Naive B cell (primary cell): Measurements from ENCODE around the gene SMYD3. TPM values are rescaled to one million over a fixed set of nuclear protein-coding genes. Genes with fewer than 3 reads are reported as not detected.

ENCODE experiments used
- ATAC-seq, 2 donors: fragments of 150-1000 bp; cut with Tn5 transposase; 2 replicates each; pipeline ENCODE4 v1.10.0; 2021; ENCODE audit warnings: low read depth in 2 of 2, mild to moderate bottlenecking in 2 of 2, moderate library complexity in 2 of 2
- DNase-seq: peaks from one replicate; pipeline ENCODE4 v3.0.0; 2022
- H3K27ac Mint-ChIP-seq, 6 donors: one replicate each; pipeline ENCODE4 v1.8.0; 2020 to 2022; ENCODE audit warnings: mild to moderate bottlenecking in 6 of 6, mixed read lengths in 6 of 6, moderate library complexity in 5 of 6, inconsistent platforms in 2 of 6
- H3K27me3 Mint-ChIP-seq, 3 donors: one replicate each; pipeline ENCODE4 v1.8.0; 2021 to 2022; ENCODE audit warnings: mixed read lengths in 3 of 3, mild to moderate bottlenecking in 1 of 3
- H3K36me3 Mint-ChIP-seq, 2 donors: one replicate each; pipeline ENCODE4 v1.8.0; 2020 to 2022; ENCODE audit warnings: mixed read lengths in 2 of 2, inconsistent platforms in 1 of 2, mild to moderate bottlenecking in 1 of 2
- H3K4me1 Mint-ChIP-seq, 3 donors: one replicate each; pipeline ENCODE4 v1.8.0; 2020 to 2022; ENCODE audit warnings: mixed read lengths in 3 of 3, inconsistent platforms in 1 of 3, mild to moderate bottlenecking in 1 of 3, moderate library complexity in 1 of 3
- H3K4me3 Mint-ChIP-seq, 8 donors: one replicate each; pipeline ENCODE4 v1.8.0; 2020 to 2022; ENCODE audit warnings: mild to moderate bottlenecking in 8 of 8, mixed read lengths in 8 of 8, moderate library complexity in 8 of 8, inconsistent platforms in 2 of 8
- H3K9me3 Mint-ChIP-seq, 7 donors: one replicate each; pipeline ENCODE4 v1.8.0; 2020 to 2022; ENCODE audit warnings: mixed read lengths in 7 of 7, mild to moderate bottlenecking in 5 of 7, inconsistent platforms in 2 of 7, moderate library complexity in 1 of 7
- polyA plus RNA-seq, 6 donors: library from polyadenylated mRNA; unstranded; fragments of 300-500 nt; fragmentation: Illumina TruSeq; gene quantifications; one replicate each; pipeline ENCODE4 v1.2.3, GENCODE V29; 2021; ENCODE audit warnings: low read depth in 6 of 6

SMYD3 gene
- polyA plus RNA-seq, 6 donors from 2014 or later, result 15.8 to 27.3 (median 19.5) TPM

DNA sequence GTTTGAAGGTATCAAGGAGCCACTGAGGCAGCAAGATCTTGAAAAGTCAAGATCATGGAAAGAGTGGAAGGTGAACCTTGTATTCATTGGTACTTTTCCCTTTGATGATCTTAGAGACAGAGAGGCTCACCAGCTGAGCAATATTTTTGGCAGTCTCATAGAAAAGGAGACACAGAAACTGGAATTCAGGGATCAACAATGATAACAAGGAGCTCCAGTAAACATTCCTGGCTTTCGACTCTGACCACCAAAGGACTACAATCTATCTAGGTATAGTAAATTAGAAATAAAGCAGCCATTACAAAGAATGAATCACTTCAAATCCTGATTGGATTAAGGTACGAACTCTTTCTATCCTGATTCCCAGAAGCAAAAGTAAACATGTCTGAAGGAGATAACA, 736.9 kb downstream of the SMYD3 start:
- no peaks in the 10 kb centered on the region for H3K9me3 Mint-ChIP-seq
- peak overlapping the region in 1 of 6 donors; percentile 21 for H3K27ac Mint-ChIP-seq
- peaks cover 0 to 19% of the 10 kb centered on the region in 2 donors for H3K36me3 Mint-ChIP-seq
- H3K27me3 Mint-ChIP-seq, result no peaks in the 10 kb centered on the region
- no peak for ATAC-seq
- no peak overlapping the region for H3K4me3 Mint-ChIP-seq
- no peak for DNase-seq
- H3K4me1 Mint-ChIP-seq, result no peaks in the 10 kb centered on the region

DNA sequence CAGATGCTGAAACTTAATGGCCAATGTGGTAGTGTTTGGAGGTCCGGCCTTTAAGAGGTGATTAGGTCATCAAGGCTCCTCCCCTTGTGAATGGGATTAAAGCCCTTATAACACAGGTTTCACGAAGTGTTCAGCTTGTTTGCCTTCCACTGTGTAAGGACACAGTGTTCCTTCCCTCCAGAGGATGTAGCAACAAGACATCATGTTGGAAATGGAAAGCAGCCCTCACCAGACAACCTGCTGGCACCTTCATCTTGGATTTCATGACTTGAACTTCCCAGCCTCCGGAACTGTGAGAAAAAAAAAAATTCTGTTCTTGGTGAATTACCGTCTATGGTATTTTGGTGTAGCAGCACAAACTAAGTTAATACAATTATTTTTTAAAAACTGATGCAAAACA, 738.5 kb downstream of the SMYD3 start:
- Mint-ChIP-seq H3K27me3 (no peaks in the 10 kb centered on the region), H3K27ac (peak overlapping the region in 1 of 6 donors; percentile 33), H3K36me3 (peaks cover 2 to 19% of the 10 kb centered on the region in 2 donors), H3K4me3 (no peak overlapping the region), H3K9me3 (no peaks in the 10 kb centered on the region), H3K4me1 (no peaks in the 10 kb centered on the region)
- DNase-seq (no peak), ATAC-seq (no peak)

DNA sequence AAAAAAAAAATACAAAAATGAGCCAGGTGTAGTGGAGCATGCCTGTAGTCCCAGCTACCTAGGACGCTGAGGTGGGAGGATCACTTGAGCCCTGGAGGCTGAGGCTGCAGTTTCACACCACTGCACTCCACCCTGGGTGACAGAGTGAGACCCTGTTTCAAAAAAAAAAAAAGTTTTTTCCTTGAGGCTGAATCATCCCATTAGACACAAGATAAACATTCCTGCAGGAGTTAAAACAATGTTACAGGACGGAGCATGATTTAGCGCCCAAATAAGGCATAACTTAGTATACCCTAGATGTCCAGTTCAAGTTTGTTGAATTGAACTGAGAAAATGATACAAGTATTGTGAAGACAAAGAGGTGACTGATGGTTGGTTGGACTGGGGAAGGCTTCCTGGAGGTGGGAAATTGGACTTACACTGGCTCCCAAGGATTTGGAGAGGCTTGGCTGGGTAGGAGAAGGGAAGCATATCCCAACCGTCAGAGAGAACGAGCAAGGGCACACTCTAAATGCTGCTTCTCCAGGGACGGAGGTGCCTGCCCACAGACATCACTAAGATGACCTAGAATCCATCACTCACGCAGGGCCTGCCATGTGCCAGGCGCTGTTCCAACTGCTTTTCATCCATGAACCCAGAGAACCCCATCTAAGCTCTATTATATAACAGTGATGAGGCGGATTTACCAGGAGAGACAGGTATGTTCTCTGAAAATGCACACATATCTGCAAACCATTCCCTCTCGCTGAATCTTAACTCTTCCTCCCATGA, 741.7 kb downstream of the SMYD3 start:
- DNase-seq, result no peak
- H3K4me3 Mint-ChIP-seq, result peak overlapping the region in 1 of 8 donors; percentile 68
- peaks cover 19 to 20% of the 10 kb centered on the region in 2 donors for H3K36me3 Mint-ChIP-seq

DNA sequence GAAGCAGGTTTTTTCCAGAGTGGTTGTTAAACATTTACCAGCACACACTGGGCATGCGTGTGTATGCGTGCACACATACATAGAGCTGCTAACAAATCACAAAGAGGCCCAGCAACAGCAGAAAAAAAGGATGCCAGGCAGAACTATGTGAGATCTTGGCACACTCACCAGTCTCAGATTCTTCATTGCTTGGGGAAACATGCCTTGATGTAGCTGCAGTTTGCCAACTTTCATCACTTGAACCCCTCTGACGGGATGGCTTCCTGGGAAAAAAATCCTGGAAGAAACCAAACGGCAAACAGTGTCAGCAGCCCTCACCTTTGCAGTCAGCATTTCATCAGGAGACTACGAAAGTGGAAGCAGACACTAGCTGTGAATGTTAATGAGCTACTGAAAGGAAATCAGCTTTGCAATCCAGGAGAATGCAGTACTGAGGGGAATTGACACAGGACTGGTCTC, 743.2 kb downstream of the SMYD3 start:
- H3K4me1 Mint-ChIP-seq, result no peaks in the 10 kb centered on the region
- no peak overlapping the region for H3K27ac Mint-ChIP-seq
- H3K4me3 Mint-ChIP-seq, result no peak overlapping the region
- no peak for ATAC-seq
- peaks cover 24 to 29% of the 10 kb centered on the region in 2 donors for H3K36me3 Mint-ChIP-seq
- no peak for DNase-seq
- peaks cover 0 to 4% (median 0%) of the 10 kb centered on the region in 7 donors for H3K9me3 Mint-ChIP-seq
- no peaks in the 10 kb centered on the region for H3K27me3 Mint-ChIP-seq

More for the DNA sequence above, 741.7 kb downstream of the SMYD3 start:
- Mint-ChIP-seq H3K27me3 (no peaks in the 10 kb centered on the region), H3K27ac (peak overlapping the region in 1 of 6 donors; percentile 40), H3K9me3 (no peaks in the 10 kb centered on the region), H3K4me1 (no peaks in the 10 kb centered on the region)
- ATAC-seq, result no peak

DNA sequence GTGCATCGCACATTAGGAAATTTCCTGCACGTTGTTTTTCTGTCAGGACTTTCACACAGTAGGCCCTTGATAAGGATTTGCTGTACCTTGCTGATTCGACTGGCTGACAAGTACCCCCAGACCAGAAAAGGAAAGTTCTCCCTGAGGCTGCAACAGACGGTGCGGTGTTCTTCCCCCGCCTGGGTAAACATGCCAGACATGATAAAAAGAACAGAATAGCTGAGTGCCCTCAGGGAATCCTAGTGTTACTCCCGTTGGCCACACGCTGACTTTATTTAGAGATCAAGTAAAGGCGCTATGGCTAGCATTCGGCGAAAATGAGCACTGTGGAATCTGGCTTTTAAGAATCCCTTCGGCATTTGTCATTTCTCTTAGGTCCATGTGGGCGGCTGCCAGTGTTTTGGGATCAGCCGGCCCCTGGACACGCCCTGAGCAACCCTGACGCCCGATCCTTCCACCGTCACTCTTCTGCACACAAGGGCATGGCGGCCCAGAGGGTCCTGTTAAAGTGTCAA, 744.6 kb downstream of the SMYD3 start:
- H3K27me3 Mint-ChIP-seq, result no peaks in the 10 kb centered on the region
- peaks cover 0 to 18% (median 5%) of the 10 kb centered on the region in 7 donors for H3K9me3 Mint-ChIP-seq
- H3K27ac Mint-ChIP-seq, result no peak overlapping the region
- no peak for ATAC-seq
- H3K4me1 Mint-ChIP-seq, result no peaks in the 10 kb centered on the region
- H3K36me3 Mint-ChIP-seq, result peaks cover 30 to 37% of the 10 kb centered on the region in 2 donors
- DNase-seq, result no peak
- H3K4me3 Mint-ChIP-seq, result no peak overlapping the region

DNA sequence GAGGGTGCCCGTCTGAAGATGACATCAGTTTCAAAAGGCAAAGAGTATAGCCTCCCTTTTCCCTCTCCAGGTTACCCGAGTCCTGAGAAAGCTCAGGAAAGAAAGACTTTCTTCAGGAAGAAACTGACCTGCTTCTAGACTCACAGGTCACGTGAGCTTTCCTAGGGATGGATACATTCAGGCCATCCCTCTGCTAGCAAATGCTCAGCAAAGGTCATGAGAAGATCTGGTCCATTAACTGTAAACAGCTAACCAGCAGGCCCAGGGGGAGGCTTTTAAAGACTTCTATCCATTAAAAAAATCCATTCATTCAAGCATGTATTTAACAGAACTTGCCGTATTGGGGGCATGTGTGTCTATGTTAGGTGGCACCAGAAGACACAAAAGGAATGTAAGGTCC, 746.8 kb downstream of the SMYD3 start:
- Mint-ChIP-seq H3K4me1 (no peaks in the 10 kb centered on the region), H3K27me3 (no peaks in the 10 kb centered on the region), H3K4me3 (no peak overlapping the region), H3K27ac (no peak overlapping the region), H3K9me3 (peaks cover 6 to 40% (median 21%) of the 10 kb centered on the region in 7 donors), H3K36me3 (peaks cover 24 to 54% of the 10 kb centered on the region in 2 donors)
- DNase-seq, result no peak
- ATAC-seq, result no peak

DNA sequence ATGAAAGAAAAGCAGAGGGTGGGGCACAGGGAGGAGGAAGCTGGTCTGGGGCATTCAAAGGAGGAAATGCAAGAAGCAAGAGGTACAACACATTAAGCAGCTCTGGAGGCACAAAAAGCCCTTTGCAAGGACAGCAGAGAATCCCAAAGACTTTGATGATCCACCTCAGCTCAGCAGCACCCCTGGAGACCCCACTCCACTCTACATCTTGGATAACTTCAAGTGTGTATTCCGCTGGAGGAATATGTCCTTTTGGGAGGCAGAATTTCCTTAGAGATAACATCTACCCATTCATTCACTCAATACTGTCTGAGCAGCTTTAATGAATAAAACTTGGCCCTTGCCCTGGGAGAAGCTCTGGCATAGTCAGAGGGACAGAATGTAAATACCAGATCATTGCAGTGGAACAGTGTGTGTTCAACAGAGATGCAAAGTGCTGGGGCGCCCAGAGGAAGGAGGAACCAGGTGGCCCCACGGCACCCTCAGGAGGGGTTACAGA, 752.6 kb downstream of the SMYD3 start:
- ATAC-seq (no peak), DNase-seq (no peak)
- Mint-ChIP-seq H3K4me3 (peak overlapping the region in 2 of 8 donors; percentile 26 to 35), H3K9me3 (peaks cover 8 to 52% (median 24%) of the 10 kb centered on the region in 7 donors), H3K27ac (peak overlapping the region in 1 of 6 donors; percentile 52), H3K36me3 (peaks cover 31 to 37% of the 10 kb centered on the region in 2 donors), H3K27me3 (no peaks in the 10 kb centered on the region), H3K4me1 (peaks cover 0 to 8% (median 0%) of the 10 kb centered on the region in 3 donors)

DNA sequence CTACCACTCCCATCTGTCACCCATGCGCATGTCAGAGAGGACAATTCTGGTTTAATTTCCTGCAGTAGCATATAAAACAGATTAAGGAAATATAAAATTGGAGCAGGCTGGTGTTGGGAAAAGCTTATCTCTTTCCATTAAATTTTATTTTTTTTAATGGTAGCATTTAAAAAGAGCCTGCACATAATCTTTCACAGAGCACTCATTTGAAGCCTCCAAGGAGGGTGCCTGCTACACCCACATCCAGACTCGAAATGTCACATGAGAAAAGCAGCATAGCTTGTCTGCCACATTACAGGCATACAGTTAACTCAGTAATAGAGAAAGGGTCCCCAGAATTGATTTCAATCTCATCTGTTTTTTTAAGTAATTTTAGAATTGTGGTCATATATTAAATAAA, 753.3 kb downstream of the SMYD3 start:
- DNase-seq, result no peak
- Mint-ChIP-seq H3K9me3 (peaks cover 8 to 47% (median 24%) of the 10 kb centered on the region in 7 donors), H3K36me3 (peaks cover 24 to 32% of the 10 kb centered on the region in 2 donors)

DNA sequence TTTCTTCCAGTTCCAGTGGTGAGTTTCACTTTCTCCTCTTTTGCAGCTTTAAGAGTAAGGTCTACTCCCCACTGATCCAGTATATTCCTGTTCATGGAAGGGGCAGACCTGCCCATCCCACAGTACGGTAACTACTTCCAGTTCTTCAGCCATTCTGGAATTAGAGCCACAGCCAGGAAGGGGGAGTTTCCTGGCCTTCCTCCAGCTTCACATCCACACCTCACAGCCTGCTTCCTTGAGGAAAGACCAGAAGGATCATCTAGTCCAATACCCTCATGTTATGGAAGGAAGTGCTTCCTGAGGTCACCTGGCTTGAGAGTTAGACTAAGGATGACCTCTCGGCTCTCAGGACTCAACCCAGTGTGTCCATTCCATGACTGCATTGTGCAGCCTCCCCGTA, 754.5 kb downstream of the SMYD3 start:
- Mint-ChIP-seq H3K27me3 (no peaks in the 10 kb centered on the region), H3K36me3 (peaks cover 16 to 21% of the 10 kb centered on the region in 2 donors), H3K4me3 (no peak overlapping the region), H3K9me3 (peaks cover 8 to 35% (median 17%) of the 10 kb centered on the region in 7 donors), H3K4me1 (peaks cover 0 to 8% (median 0%) of the 10 kb centered on the region in 3 donors), H3K27ac (peak overlapping the region in 4 of 6 donors; percentile 8 to 65 (median 36))
- no peak for DNase-seq
- ATAC-seq, result no peak

More for the DNA sequence above, 753.3 kb downstream of the SMYD3 start:
- Mint-ChIP-seq H3K27ac (peak overlapping the region in 1 of 6 donors; percentile 52), H3K4me1 (peaks cover 0 to 8% (median 0%) of the 10 kb centered on the region in 3 donors), H3K4me3 (no peak overlapping the region), H3K27me3 (no peaks in the 10 kb centered on the region)
- no peak for ATAC-seq

DNA sequence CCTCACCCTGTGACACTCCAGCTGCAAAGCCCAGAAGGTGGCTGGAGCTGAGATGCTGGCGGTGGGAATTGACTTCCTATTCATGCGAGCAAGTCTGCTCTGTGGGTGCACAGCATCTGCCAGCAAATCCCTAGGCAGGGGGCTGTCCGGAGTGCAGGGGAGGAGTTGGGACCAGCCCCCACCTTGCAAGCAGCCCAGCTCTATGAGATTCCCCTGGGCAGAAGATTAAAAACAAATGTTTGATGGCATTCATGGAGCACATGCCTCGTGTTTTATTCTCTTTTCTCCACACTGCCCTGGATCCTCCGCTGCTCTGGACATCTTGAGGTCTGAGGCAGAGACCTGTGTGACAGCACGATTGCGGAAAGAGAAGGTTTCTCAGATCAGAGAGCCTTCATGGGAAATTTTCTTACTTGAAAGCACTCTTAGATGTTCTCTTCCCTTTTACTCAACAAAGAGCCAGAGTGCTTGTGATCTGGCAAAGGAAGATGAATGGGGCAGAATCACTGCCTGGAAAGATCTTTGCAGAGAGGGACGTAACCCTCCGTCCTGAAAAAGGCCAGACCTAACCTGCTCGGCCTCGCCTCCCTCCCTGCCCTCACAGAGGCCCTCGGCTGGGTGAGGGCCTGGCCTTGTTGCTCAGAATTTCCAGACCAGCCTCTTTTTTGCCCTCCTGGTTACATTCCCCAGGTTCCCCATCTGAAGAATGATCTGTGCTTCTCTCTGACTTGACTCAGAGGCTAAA, 755.2 kb downstream of the SMYD3 start:
- Mint-ChIP-seq H3K36me3 (peaks cover 17 to 22% of the 10 kb centered on the region in 2 donors), H3K9me3 (peaks cover 8 to 34% (median 23%) of the 10 kb centered on the region in 7 donors), H3K4me1 (peaks cover 0 to 8% (median 0%) of the 10 kb centered on the region in 3 donors), H3K27me3 (no peaks in the 10 kb centered on the region), H3K27ac (peak overlapping the region in 3 of 6 donors; percentile 32 to 65 (median 45)), H3K4me3 (no peak overlapping the region)
- DNase-seq, result no peak
- no peak for ATAC-seq

DNA sequence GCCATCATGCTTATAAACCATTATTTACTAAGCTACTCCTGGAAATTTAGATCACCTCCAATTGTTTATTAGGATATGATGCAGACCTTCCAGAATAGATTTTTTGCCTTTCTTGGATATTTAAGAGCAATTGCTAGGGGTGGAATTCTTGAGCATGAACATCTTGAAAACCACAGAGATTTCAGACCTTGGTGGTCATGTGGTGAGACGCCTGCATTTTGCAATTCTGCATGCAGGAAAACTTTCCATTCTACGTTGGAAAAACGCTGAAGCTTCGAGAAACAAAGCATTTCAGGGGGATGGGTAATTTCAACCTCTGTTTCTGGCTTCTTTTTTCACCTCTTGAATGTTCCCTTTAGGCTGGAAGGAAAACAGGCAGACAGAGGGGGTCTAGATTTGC, 756.0 kb downstream of the SMYD3 start:
- peaks cover 0 to 8% (median 0%) of the 10 kb centered on the region in 3 donors for H3K4me1 Mint-ChIP-seq
- peaks cover 8 to 34% (median 18%) of the 10 kb centered on the region in 7 donors for H3K9me3 Mint-ChIP-seq
- H3K27me3 Mint-ChIP-seq, result no peaks in the 10 kb centered on the region
- ATAC-seq (no peak), DNase-seq (no peak)
- H3K36me3 Mint-ChIP-seq, result peaks cover 12 to 25% of the 10 kb centered on the region in 2 donors
- H3K27ac Mint-ChIP-seq, result no peak overlapping the region
- H3K4me3 Mint-ChIP-seq, result peak overlapping the region in 1 of 8 donors; percentile 10

DNA sequence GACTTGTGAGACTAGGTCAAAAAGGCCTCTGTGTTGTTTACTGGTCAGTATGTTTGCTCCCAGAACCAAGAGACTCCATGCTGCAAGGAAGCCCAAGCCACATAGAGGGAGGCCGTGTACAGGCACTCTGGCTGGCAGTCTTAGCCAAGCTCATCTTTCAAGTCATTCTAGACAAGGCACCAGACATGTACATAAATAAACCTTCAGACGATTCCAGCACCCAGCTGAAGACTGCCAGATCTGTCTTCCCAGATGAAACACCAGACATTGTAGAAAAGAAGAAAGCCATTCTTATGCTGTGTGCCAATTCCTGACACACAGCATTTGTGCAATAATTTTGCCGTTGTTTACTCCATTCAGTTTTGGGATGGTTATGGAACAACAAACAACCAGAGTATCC, 756.8 kb downstream of the SMYD3 start:
- no peak for ATAC-seq
- H3K9me3 Mint-ChIP-seq, result peaks cover 1 to 28% (median 15%) of the 10 kb centered on the region in 7 donors
- peaks cover 0 to 8% (median 0%) of the 10 kb centered on the region in 3 donors for H3K4me1 Mint-ChIP-seq
- DNase-seq, result no peak
- H3K4me3 Mint-ChIP-seq, result peak overlapping the region in 1 of 8 donors; percentile 4
- no peaks in the 10 kb centered on the region for H3K27me3 Mint-ChIP-seq
- H3K36me3 Mint-ChIP-seq, result peaks cover 12 to 19% of the 10 kb centered on the region in 2 donors
- H3K27ac Mint-ChIP-seq, result peak overlapping the region in 2 of 6 donors; percentile 12 to 78

DNA sequence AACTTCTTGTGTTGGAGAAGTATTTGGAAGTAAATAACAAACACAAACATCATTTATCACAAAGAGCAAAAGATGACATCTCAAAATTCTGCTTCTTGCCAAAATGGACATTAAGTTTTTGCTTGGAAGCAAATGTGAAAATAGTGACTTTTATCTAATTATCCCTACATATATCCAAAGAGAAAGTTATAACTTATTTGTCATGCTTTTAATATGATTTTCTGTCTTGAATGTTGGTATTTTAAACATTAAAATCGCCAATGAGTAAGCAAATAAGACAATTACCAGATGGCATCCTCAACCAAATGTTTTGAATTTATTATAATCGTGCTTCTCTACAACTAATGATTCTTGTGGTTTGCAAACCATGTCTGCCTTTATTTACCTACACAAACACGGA, 758.0 kb downstream of the SMYD3 start:
- no peak for DNase-seq
- ATAC-seq, result no peak
- no peaks in the 10 kb centered on the region for H3K27me3 Mint-ChIP-seq
- peaks cover 9 to 15% of the 10 kb centered on the region in 2 donors for H3K36me3 Mint-ChIP-seq
- peaks cover 3 to 16% (median 11%) of the 10 kb centered on the region in 7 donors for H3K9me3 Mint-ChIP-seq
- H3K27ac Mint-ChIP-seq, result no peak overlapping the region
- H3K4me1 Mint-ChIP-seq, result no peaks in the 10 kb centered on the region
- H3K4me3 Mint-ChIP-seq, result no peak overlapping the region
